KMS-11 (cell line): ENCODE measurements around the gene SPATA16.

ENCODE experiments used
- H2AFZ ChIP-seq: fragments of 200-600 bp; sonication (generic); 2 replicates; pipeline ENCODE4 v1.6.1; 2016; ENCODE audit warnings: antibody characterized with exemption, mixed run types, low read depth
- H3K27ac ChIP-seq: fragments of 200-600 bp; sonication (generic); 2 replicates; pipeline ENCODE4 v1.6.1; 2016; ENCODE audit warnings: mild to moderate bottlenecking, mixed run types
- H3K27me3 ChIP-seq: fragments of 200-600 bp; sonication (generic); 2 replicates; pipeline ENCODE4 v1.6.1; 2017; ENCODE audit warnings: mild to moderate bottlenecking, low read depth, mixed run types, moderate library complexity; ENCODE audit not compliant: insufficient read depth
- H3K36me3 ChIP-seq: fragments of 200-600 bp; sonication (generic); 2 replicates; pipeline ENCODE4 v1.6.1; 2017; ENCODE audit warnings: mild to moderate bottlenecking, mixed run types; ENCODE audit not compliant: insufficient read depth
- H3K4me1 ChIP-seq: fragments of 200-600 bp; sonication (generic); 2 replicates; pipeline ENCODE4 v1.6.1; 2016; ENCODE audit warnings: mild to moderate bottlenecking, low read depth, mixed run types; ENCODE audit not compliant: poor library complexity, severe bottlenecking
- H3K4me2 ChIP-seq: fragments of 200-600 bp; sonication (generic); 2 replicates; pipeline ENCODE4 v1.7.0; 2016; ENCODE audit warnings: mild to moderate bottlenecking, mixed run types
- H3K4me3 ChIP-seq: fragments of 200-600 bp; sonication (generic); IDR thresholded peaks from 2 replicates; pipeline ENCODE4 v1.6.1; 2017; ENCODE audit warnings: low read depth, low read length, mixed read lengths; ENCODE audit not compliant: insufficient read depth
- H3K79me2 ChIP-seq: fragments of 200-600 bp; sonication (generic); 2 replicates; pipeline ENCODE4 v1.6.1; 2016; ENCODE audit warnings: low read depth, mixed run types; ENCODE audit not compliant: insufficient read depth
- H3K9ac ChIP-seq: fragments of 200-600 bp; sonication (generic); 2 replicates; pipeline ENCODE4 v1.6.1; 2016; ENCODE audit warnings: mild to moderate bottlenecking, mixed run types
- H4K20me1 ChIP-seq: fragments of 200-600 bp; sonication (generic); 2 replicates; pipeline ENCODE4 v1.6.1; 2016; ENCODE audit warnings: mild to moderate bottlenecking, mixed run types; ENCODE audit not compliant: insufficient read depth
- TF ChIP-seq, protein P1 (sequence below): fragments of 200-600 bp; sonication (generic); conservative IDR thresholded peaks from 2 replicates; pipeline ENCODE4 v1.6.1; 2017; ENCODE audit warnings: low read depth, mild to moderate bottlenecking, antibody characterized with exemption, low read length, moderate library complexity, mixed read lengths

SPATA16 gene

GRCh38 chr3:172929451-172929850 lies 211.6 kb downstream of the SPATA16 start:
- no peak overlapping the region for H3K27ac ChIP-seq
- H3K36me3 ChIP-seq, result no peaks in the 10 kb centered on the region
- H3K4me3 ChIP-seq, result no peak overlapping the region
- H3K27me3 ChIP-seq, result no peaks in the 10 kb centered on the region
- H3K4me2 ChIP-seq, result no peak overlapping the region
- TF ChIP-seq, protein P1, sequence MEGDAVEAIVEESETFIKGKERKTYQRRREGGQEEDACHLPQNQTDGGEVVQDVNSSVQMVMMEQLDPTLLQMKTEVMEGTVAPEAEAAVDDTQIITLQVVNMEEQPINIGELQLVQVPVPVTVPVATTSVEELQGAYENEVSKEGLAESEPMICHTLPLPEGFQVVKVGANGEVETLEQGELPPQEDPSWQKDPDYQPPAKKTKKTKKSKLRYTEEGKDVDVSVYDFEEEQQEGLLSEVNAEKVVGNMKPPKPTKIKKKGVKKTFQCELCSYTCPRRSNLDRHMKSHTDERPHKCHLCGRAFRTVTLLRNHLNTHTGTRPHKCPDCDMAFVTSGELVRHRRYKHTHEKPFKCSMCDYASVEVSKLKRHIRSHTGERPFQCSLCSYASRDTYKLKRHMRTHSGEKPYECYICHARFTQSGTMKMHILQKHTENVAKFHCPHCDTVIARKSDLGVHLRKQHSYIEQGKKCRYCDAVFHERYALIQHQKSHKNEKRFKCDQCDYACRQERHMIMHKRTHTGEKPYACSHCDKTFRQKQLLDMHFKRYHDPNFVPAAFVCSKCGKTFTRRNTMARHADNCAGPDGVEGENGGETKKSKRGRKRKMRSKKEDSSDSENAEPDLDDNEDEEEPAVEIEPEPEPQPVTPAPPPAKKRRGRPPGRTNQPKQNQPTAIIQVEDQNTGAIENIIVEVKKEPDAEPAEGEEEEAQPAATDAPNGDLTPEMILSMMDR, result no peak
- no peak overlapping the region for H2AFZ ChIP-seq
- H3K9ac ChIP-seq, result no peak overlapping the region
- H4K20me1 ChIP-seq, result no peaks in the 10 kb centered on the region
- no peaks in the 10 kb centered on the region for H3K79me2 ChIP-seq
- H3K4me1 ChIP-seq, result no peaks in the 10 kb centered on the region

DNA sequence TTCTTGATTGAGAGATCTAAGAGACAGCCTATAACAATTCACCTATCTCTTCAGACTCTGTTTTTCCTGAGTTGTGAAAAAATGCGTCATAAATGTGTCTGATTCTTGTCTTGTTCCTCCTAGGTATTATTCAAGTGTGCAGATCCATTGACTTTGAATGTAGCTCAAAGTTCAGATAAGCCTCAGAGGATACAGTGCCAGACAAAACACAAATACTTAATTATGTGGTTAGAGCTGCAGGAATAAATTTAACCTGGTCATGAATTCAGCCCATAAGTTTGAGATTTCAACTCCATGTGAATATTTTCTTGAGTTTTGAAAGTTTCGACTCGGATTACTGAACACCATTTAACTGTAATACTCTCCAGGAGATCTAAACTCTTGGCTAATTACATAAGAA lies 216.5 kb downstream of the SPATA16 start:
- H3K4me1 ChIP-seq, result no peaks in the 10 kb centered on the region
- no peak overlapping the region for H3K9ac ChIP-seq
- H3K4me3 ChIP-seq, result no peak overlapping the region
- H3K36me3 ChIP-seq, result no peaks in the 10 kb centered on the region
- H3K27me3 ChIP-seq, result no peaks in the 10 kb centered on the region
- TF ChIP-seq, protein P1, result no peak
- H3K27ac ChIP-seq, result no peak overlapping the region
- no peak overlapping the region for H2AFZ ChIP-seq
- H3K79me2 ChIP-seq, result no peaks in the 10 kb centered on the region
- no peaks in the 10 kb centered on the region for H4K20me1 ChIP-seq
- no peak overlapping the region for H3K4me2 ChIP-seq

- Histone ChIP-seq H3K27me3 (no peaks in the 10 kb centered on the region), H3K4me3 (no peak overlapping the region), H3K4me2 (no peak overlapping the region), H3K4me1 (no peaks in the 10 kb centered on the region), H2AFZ (no peak overlapping the region), H3K79me2 (no peaks in the 10 kb centered on the region), H3K36me3 (no peaks in the 10 kb centered on the region), H4K20me1 (no peaks in the 10 kb centered on the region), H3K27ac (no peak overlapping the region), H3K9ac (no peak overlapping the region)
- TF ChIP-seq, protein P1, result no peak
Measured at GRCh38 chr3:172919297-172919683, 221.7 kb downstream of the SPATA16 start.

- H3K4me1 ChIP-seq, result no peaks in the 10 kb centered on the region
- no peaks in the 10 kb centered on the region for H3K27me3 ChIP-seq
- no peak overlapping the region for H3K9ac ChIP-seq
- H3K27ac ChIP-seq, result no peak overlapping the region
- H4K20me1 ChIP-seq, result no peaks in the 10 kb centered on the region
- no peak overlapping the region for H2AFZ ChIP-seq
- no peaks in the 10 kb centered on the region for H3K36me3 ChIP-seq
- no peak overlapping the region for H3K4me2 ChIP-seq
- no peaks in the 10 kb centered on the region for H3K79me2 ChIP-seq
- TF ChIP-seq, protein P1, result no peak
- H3K4me3 ChIP-seq, result no peak overlapping the region
Measured at GRCh38 chr3:172918568-172919296, 222.3 kb downstream of the SPATA16 start.
